WTC11 (cell line): ENCODE data around the gene ADA.

Source experiments
- ETV6 ChIP-seq: sonication (generic); formaldehyde crosslinking; IDR thresholded peaks from 2 replicates; pipeline ENCODE4 v1.8.1; 2022; ENCODE audit warnings: mild to moderate bottlenecking, missing genetic modification reagents
- ZNF138 ChIP-seq: sonication (generic); formaldehyde crosslinking; conservative IDR thresholded peaks from 2 replicates; pipeline ENCODE4 v1.8.1; 2022; ENCODE audit warnings: mild to moderate bottlenecking, moderate library complexity, missing genetic modification reagents
- ZNF423 ChIP-seq: fragments of 250-450 bp; sonication (Bioruptor Pico); IDR thresholded peaks from 2 replicates; pipeline ENCODE4 v2.1.2; 2022; ENCODE audit warnings: mild to moderate bottlenecking, moderate library complexity
- TF ChIP-seq, protein P1 (sequence below): sonication (generic); formaldehyde crosslinking; IDR thresholded peaks from 2 replicates; pipeline ENCODE4 v1.8.1; 2023; ENCODE audit warnings: mild to moderate bottlenecking, missing genetic modification reagents, borderline replicate concordance
- TF ChIP-seq, protein P2 (sequence below): fragments of 200-600 bp; IDR thresholded peaks from 2 replicates; pipeline ENCODE4 v1.8.0; 2022; ENCODE audit warnings: antibody characterized with exemption
- TF ChIP-seq, protein P3 (sequence below): sonication (generic); formaldehyde crosslinking; IDR thresholded peaks from 2 replicates; pipeline ENCODE4 v1.8.1; 2023; ENCODE audit warnings: mild to moderate bottlenecking, missing genetic modification reagents
- TF ChIP-seq, protein P4 (sequence below): sonication (generic); formaldehyde crosslinking; conservative IDR thresholded peaks from 2 replicates; pipeline ENCODE4 v1.8.1; 2022; ENCODE audit warnings: mild to moderate bottlenecking, missing genetic modification reagents
- TF ChIP-seq, protein P5 (sequence below): sonication (generic); formaldehyde crosslinking; IDR thresholded peaks from 2 replicates; pipeline ENCODE4 v1.8.0; 2023; ENCODE audit warnings: missing genetic modification reagents

DNA sequence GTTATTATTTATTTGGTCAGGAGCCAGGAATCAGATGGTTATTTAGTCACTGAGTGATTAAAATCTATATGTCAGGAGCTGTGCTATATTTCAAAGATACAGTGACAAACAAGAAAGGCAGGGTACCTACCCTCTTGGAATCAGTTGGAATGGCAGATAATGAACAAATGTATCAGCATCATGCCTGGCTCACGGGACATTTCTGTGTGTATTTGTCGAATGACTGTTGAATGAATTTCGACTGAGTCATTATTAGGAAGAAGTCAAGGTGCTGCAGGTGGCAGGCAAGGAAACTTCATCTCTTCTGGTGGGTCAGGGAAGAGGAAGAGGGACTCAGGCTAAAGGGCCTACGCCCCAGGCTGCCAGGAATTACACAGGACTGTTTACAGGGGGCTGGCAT is 55.5 kb downstream of the ADA start:
- no peak for TF ChIP-seq ETV6
- TF ChIP-seq, protein P1, sequence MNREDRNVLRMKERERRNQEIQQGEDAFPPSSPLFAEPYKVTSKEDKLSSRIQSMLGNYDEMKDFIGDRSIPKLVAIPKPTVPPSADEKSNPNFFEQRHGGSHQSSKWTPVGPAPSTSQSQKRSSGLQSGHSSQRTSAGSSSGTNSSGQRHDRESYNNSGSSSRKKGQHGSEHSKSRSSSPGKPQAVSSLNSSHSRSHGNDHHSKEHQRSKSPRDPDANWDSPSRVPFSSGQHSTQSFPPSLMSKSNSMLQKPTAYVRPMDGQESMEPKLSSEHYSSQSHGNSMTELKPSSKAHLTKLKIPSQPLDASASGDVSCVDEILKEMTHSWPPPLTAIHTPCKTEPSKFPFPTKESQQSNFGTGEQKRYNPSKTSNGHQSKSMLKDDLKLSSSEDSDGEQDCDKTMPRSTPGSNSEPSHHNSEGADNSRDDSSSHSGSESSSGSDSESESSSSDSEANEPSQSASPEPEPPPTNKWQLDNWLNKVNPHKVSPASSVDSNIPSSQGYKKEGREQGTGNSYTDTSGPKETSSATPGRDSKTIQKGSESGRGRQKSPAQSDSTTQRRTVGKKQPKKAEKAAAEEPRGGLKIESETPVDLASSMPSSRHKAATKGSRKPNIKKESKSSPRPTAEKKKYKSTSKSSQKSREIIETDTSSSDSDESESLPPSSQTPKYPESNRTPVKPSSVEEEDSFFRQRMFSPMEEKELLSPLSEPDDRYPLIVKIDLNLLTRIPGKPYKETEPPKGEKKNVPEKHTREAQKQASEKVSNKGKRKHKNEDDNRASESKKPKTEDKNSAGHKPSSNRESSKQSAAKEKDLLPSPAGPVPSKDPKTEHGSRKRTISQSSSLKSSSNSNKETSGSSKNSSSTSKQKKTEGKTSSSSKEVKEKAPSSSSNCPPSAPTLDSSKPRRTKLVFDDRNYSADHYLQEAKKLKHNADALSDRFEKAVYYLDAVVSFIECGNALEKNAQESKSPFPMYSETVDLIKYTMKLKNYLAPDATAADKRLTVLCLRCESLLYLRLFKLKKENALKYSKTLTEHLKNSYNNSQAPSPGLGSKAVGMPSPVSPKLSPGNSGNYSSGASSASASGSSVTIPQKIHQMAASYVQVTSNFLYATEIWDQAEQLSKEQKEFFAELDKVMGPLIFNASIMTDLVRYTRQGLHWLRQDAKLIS (CRISPR knock-in tag), result no peak
- TF ChIP-seq, protein P2, sequence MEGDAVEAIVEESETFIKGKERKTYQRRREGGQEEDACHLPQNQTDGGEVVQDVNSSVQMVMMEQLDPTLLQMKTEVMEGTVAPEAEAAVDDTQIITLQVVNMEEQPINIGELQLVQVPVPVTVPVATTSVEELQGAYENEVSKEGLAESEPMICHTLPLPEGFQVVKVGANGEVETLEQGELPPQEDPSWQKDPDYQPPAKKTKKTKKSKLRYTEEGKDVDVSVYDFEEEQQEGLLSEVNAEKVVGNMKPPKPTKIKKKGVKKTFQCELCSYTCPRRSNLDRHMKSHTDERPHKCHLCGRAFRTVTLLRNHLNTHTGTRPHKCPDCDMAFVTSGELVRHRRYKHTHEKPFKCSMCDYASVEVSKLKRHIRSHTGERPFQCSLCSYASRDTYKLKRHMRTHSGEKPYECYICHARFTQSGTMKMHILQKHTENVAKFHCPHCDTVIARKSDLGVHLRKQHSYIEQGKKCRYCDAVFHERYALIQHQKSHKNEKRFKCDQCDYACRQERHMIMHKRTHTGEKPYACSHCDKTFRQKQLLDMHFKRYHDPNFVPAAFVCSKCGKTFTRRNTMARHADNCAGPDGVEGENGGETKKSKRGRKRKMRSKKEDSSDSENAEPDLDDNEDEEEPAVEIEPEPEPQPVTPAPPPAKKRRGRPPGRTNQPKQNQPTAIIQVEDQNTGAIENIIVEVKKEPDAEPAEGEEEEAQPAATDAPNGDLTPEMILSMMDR, result no peak
- TF ChIP-seq, protein P3, sequence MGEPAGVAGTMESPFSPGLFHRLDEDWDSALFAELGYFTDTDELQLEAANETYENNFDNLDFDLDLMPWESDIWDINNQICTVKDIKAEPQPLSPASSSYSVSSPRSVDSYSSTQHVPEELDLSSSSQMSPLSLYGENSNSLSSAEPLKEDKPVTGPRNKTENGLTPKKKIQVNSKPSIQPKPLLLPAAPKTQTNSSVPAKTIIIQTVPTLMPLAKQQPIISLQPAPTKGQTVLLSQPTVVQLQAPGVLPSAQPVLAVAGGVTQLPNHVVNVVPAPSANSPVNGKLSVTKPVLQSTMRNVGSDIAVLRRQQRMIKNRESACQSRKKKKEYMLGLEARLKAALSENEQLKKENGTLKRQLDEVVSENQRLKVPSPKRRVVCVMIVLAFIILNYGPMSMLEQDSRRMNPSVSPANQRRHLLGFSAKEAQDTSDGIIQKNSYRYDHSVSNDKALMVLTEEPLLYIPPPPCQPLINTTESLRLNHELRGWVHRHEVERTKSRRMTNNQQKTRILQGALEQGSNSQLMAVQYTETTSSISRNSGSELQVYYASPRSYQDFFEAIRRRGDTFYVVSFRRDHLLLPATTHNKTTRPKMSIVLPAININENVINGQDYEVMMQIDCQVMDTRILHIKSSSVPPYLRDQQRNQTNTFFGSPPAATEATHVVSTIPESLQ (CRISPR knock-in tag), result no peak
- TF ChIP-seq, protein P4, sequence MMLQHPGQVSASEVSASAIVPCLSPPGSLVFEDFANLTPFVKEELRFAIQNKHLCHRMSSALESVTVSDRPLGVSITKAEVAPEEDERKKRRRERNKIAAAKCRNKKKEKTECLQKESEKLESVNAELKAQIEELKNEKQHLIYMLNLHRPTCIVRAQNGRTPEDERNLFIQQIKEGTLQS (CRISPR knock-in tag), result no peak
- no peak for TF ChIP-seq ZNF423 (CRISPR knock-in tag)
- no peak for TF ChIP-seq ZNF138 (CRISPR knock-in tag)
- TF ChIP-seq, protein P5, sequence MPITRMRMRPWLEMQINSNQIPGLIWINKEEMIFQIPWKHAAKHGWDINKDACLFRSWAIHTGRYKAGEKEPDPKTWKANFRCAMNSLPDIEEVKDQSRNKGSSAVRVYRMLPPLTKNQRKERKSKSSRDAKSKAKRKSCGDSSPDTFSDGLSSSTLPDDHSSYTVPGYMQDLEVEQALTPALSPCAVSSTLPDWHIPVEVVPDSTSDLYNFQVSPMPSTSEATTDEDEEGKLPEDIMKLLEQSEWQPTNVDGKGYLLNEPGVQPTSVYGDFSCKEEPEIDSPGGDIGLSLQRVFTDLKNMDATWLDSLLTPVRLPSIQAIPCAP, result no peak
